Suprapubic skin (tissue), 4 donors: Measurements from ENCODE around the gene AKAP13. TPM values are rescaled to one million over a fixed set of nuclear protein-coding genes. Genes with fewer than 3 reads are reported as not detected.
A peak's percentile ranks its signal among the peaks of the same experiment; 100 is the strongest.
"Not testable (repeated sequence)": the region's sequence is repeated elsewhere in the genome, so short reads cannot be mapped to it uniquely, and the experiment has no call there.

Experiments used
- DNase-seq, 2 donors: peaks; one replicate each; pipeline ENCODE4 v3.0.0-alpha.2; 2019; ENCODE audit warnings: low spot score in 2 of 2
- H3K27ac ChIP-seq: fragments of 200-600 bp; sonication (generic); one replicate; pipeline ENCODE4 v1.5.1; 2019
- H3K27me3 ChIP-seq: fragments of 200-600 bp; sonication (generic); one replicate; pipeline ENCODE4 v1.5.1; 2019
- H3K36me3 ChIP-seq: fragments of 200-600 bp; sonication (generic); one replicate; pipeline ENCODE4 v1.5.1; 2019
- H3K4me1 ChIP-seq: fragments of 200-600 bp; sonication (generic); one replicate; pipeline ENCODE4 v1.5.1; 2019
- H3K4me3 ChIP-seq: fragments of 200-600 bp; sonication (generic); one replicate; pipeline ENCODE4 v1.5.1; 2019; ENCODE audit warnings: mild to moderate bottlenecking
- H3K9me3 ChIP-seq: fragments of 200-600 bp; sonication (generic); one replicate; pipeline ENCODE4 v1.5.1; 2019
- EP300 ChIP-seq: sonication (generic); formaldehyde crosslinking; IDR thresholded peaks from one replicate; pipeline ENCODE4 v1.6.1; 2017; ENCODE audit warnings: antibody characterized with exemption
- POLR2A ChIP-seq, 2 donors: fragments of 450-650 bp; IDR thresholded peaks; one replicate each; pipeline ENCODE4 v1.6.1; 2017; ENCODE audit warnings: antibody characterized with exemption in 2 of 2, mild to moderate bottlenecking in 2 of 2, moderate library complexity in 2 of 2
- POLR2AphosphoS5 ChIP-seq, 3 donors: sonication (generic); formaldehyde crosslinking; IDR thresholded peaks; one replicate each; pipeline ENCODE4 v1.6.1; 2017; ENCODE audit warnings: antibody characterized with exemption in 3 of 3
- WGBS: methylation state at CpG from one replicate; pipeline ENCODE4 v1.1.5; 2018; 5-methylcytosine and 5-hydroxymethylcytosine counted together
- total RNA-seq, 4 donors: library from RNA; depleted of rRNA; stranded (reverse); fragments of >200 nt; gene quantifications; one replicate each; pipeline ENCODE4 v1.1.0, GENCODE V29; 2016
- TF ChIP-seq, protein P1 (sequence below), 2 donors: fragments of 200-600 bp in 1 of 2; fragments of 450-650 bp in 1 of 2; sonication (generic) in 1 of 2; IDR thresholded peaks; one replicate each; pipeline ENCODE4 v1.5.1; 2016 to 2019; ENCODE audit warnings: antibody characterized with exemption in 2 of 2, mild to moderate bottlenecking in 1 of 2, moderate library complexity in 1 of 2

Gene AKAP13
- total RNA-seq, 4 donors from 2014 or later = 124 to 249 (median 163) TPM

DNA sequence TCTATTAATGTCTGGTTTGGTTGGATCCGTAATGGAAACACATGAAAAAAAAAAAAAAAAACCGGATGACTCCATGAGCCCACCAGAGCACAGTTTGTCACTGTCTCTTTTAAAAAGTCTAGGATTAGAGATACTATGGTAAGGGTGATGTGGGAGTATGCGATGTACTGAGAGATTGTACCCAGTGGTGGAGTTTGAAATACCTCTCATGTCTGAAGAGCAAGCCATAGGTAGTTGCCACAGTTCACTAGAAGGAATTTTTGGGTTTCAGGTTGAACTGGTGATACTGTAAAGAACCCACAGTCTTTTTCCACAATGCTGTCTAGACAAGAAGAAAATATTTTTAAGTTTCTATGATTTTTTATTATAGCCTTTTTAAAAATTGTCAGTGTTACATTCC is 281.5 kb downstream of the AKAP13 start:
- TF ChIP-seq POLR2A (IDR thresholded peaks at IDR 0.05) (no peak), POLR2AphosphoS5 (IDR thresholded peaks at IDR 0.05) (no peak), EP300 (no peak)
- TF ChIP-seq, protein P1, sequence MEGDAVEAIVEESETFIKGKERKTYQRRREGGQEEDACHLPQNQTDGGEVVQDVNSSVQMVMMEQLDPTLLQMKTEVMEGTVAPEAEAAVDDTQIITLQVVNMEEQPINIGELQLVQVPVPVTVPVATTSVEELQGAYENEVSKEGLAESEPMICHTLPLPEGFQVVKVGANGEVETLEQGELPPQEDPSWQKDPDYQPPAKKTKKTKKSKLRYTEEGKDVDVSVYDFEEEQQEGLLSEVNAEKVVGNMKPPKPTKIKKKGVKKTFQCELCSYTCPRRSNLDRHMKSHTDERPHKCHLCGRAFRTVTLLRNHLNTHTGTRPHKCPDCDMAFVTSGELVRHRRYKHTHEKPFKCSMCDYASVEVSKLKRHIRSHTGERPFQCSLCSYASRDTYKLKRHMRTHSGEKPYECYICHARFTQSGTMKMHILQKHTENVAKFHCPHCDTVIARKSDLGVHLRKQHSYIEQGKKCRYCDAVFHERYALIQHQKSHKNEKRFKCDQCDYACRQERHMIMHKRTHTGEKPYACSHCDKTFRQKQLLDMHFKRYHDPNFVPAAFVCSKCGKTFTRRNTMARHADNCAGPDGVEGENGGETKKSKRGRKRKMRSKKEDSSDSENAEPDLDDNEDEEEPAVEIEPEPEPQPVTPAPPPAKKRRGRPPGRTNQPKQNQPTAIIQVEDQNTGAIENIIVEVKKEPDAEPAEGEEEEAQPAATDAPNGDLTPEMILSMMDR (IDR thresholded peaks at IDR 0.05) = no peak
- Histone ChIP-seq H3K27me3 (no peaks in the 10 kb centered on the region), H3K9me3 (no peaks in the 10 kb centered on the region), H3K27ac (no peak overlapping the region), H3K36me3 (peaks cover 75% of the 10 kb centered on the region), H3K4me3 (no peak overlapping the region), H3K4me1 (peaks cover 6% of the 10 kb centered on the region)
- DNase-seq = no peak
- WGBS = 93% methylated on average over 3 of the region's 3 CpGs

DNA sequence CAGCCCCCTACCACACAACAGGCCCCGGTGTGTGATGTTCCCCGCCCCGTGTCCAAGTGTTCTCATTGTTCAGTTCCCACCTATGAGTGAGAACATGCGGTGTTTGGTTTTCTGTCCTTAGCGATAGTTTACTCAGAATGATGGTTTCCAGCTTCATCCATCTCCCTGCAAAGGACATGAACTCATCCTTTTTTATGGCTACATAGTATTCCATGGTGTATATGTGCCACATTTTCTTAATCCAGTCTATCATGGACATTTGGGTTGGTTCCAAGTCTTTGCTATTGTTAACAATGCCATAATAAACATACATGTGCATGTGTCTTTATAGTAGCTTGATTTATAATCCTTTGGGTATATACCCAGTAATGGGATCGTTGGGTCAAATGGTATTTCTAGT is 285.3 kb downstream of the AKAP13 start:
- DNase-seq, H3K9me3 ChIP-seq, H3K27ac ChIP-seq, H3K4me3 ChIP-seq, H3K27me3 ChIP-seq: not testable (repeated sequence)
- peaks cover 61% of the 10 kb centered on the region for H3K36me3 ChIP-seq
- over 99% methylated on average over 6 of the region's 6 CpGs for WGBS
- peaks cover 22% of the 10 kb centered on the region for H3K4me1 ChIP-seq

DNA sequence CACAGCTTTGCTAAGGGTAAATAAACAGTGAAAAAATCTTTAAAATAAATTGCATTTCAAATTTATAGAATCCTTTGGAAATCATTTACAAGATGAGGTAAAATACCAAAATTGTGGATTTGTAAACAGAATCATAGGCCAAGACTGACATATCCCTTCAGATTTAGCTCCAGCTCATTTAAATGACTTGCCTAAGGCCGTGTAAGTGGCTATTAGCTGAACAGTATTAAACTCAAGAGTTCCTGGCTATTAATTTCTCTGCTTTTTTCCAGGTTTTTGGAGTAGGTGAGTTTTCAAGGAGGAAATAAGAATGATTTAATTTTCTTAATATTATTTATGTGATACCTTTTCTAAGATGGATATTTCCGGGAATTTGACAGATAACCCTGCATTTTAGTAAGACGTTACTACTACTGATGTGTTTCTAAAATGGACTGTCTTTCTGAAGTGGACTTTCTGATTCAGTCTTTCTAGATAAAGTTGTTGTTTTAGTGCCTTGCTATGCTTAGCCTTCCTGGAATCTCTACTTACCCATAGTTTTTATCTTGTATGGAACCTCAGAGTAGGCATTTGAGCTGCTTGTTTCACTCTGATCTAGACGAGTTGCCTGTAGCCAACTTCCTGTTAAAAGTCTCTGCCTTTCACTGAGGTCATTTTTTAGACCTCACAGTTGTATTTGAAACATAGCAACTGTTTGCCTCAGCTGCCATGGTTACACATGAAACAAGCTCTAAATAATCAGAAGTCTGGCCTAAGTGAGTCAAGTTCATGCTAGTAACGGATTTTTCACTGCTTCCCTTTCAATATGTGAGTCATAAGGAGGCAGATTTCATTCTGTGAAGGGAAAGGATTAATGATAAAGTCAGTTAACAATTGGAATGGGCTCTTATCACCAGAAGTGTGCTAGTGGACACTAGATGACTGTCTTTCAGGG is 287.4 kb downstream of the AKAP13 start:
- peaks cover 60% of the 10 kb centered on the region for H3K36me3 ChIP-seq
- no peaks in the 10 kb centered on the region for H3K9me3 ChIP-seq
- peak in 1 of 3 donors; percentile 64 for TF ChIP-seq POLR2AphosphoS5 (IDR thresholded peaks at IDR 0.05)
- TF ChIP-seq EP300 = no peak
- TF ChIP-seq POLR2A (IDR thresholded peaks at IDR 0.05) = peak in 1 of 2 donors; percentile 20
- TF ChIP-seq, protein P1 (IDR thresholded peaks at IDR 0.05) = no peak
- H3K27ac ChIP-seq = peak overlapping the region; percentile 81
- H3K4me3 ChIP-seq = no peak overlapping the region
- no peak for DNase-seq
- H3K4me1 ChIP-seq = peaks cover 32% of the 10 kb centered on the region
- H3K27me3 ChIP-seq = no peaks in the 10 kb centered on the region
- 26% methylated on average over 5 of the region's 5 CpGs for WGBS

DNA sequence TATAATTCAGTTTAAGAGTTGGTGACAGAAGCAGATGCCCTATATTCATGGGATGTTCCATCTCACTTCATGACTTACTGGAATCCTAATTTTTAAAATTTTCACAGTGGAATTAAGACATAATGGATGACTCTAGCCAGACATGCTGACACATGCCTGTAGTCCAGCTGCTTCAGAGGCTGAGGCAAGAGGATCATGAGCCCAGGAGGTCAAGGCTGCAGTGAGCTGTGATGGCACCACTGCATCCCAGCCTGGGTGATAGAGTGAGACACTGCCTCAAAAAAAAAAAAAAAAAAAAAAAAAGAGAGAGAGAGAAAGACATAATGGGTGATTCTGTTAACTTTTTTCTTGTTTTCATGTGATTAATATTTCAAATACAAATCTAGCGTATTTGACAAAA is 290.8 kb downstream of the AKAP13 start:
- no peak overlapping the region for H3K4me3 ChIP-seq
- peak overlapping the region; percentile 65 for H3K27ac ChIP-seq
- H3K4me1 ChIP-seq = peaks cover 32% of the 10 kb centered on the region
- no peaks in the 10 kb centered on the region for H3K27me3 ChIP-seq
- H3K36me3 ChIP-seq = peaks cover 52% of the 10 kb centered on the region
- 84% methylated on average over 1 of the region's 1 CpG for WGBS
- DNase-seq = no peak
- TF ChIP-seq EP300 = no peak
- no peak for TF ChIP-seq POLR2A (IDR thresholded peaks at IDR 0.05)
- TF ChIP-seq, protein P1 (IDR thresholded peaks at IDR 0.05) = no peak
- TF ChIP-seq POLR2AphosphoS5 (IDR thresholded peaks at IDR 0.05) = no peak
- no peaks in the 10 kb centered on the region for H3K9me3 ChIP-seq

DNA sequence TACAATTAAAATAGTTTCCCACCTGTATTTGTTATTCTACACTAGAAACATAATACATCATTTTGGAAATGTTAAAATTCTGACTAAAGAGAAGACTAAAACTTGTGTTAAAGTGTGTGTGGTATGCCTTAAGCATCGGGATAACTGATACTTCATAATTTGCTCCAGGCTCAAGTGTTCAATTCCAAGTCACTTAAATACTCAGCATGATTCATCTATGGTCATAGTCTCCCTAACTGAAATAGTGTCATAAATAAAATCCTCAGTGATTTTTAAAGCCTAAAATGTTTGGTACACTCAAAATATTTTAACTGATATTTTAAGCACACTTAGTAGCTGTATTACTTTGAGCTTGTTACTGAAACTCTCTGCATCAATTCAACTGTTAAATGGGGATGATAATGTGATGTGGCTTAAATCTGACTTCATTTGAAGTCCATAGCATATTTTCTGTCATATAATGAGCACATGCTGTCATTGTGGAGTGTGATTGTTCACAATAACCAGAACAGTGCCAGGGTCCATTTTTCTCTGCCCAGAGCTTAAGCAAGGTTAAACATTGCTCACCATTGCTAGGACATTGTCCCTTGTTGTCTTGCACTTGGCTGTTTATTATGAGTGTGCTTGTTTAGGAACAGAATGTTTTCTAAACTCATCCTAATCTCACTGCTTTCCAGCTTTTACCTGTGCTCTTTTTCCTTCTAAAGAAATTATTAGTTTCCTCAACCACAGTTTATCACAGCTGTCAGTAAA is 292.1 kb downstream of the AKAP13 start:
- H3K36me3 ChIP-seq = peaks cover 66% of the 10 kb centered on the region
- H3K4me3 ChIP-seq = no peak overlapping the region
- peak overlapping the region; percentile 65 for H3K27ac ChIP-seq
- TF ChIP-seq POLR2AphosphoS5 (IDR thresholded peaks at IDR 0.05) (no peak), EP300 (no peak), POLR2A (IDR thresholded peaks at IDR 0.05) (no peak)
- TF ChIP-seq, protein P1 (IDR thresholded peaks at IDR 0.05) = no peak
- no peak for DNase-seq
- H3K4me1 ChIP-seq = peaks cover 20% of the 10 kb centered on the region
- H3K9me3 ChIP-seq = no peaks in the 10 kb centered on the region
- whole genome bisulfite sequencing = 39% methylated on average over 1 of the region's 1 CpG
- no peaks in the 10 kb centered on the region for H3K27me3 ChIP-seq
